OCI-LY3 (cell line): ENCODE data around the gene CCDC150.

Experiments used
- H2AFZ ChIP-seq: fragments of 200-600, 300-600 bp; shearing (Covaris generic); 2 replicates; pipeline ENCODE4 v1.6.0; 2014; ENCODE audit warnings: antibody characterized with exemption, low read depth, low read length
- H3K27ac ChIP-seq: fragments of 200-600, 300-600 bp; sonication (generic); 2 replicates; pipeline ENCODE4 v1.5.1; 2014; ENCODE audit warnings: mild to moderate bottlenecking, low read length, moderate library complexity, mixed read lengths
- H3K27me3 ChIP-seq: fragments of 200-600, 300-600 bp; sonication (generic); 2 replicates; pipeline ENCODE4 v1.6.1; 2014; ENCODE audit warnings: low read depth, low read length, mixed read lengths
- H3K36me3 ChIP-seq: fragments of 200-600, 300-600 bp; sonication (generic); replicated peaks from 2 replicates; pipeline ENCODE3; 2014; ENCODE audit warnings: low read depth, low read length, mixed read lengths
- H3K4me1 ChIP-seq: fragments of 300-600, 200-600 bp; sonication (generic); 2 replicates; pipeline ENCODE4 v1.6.1; 2014; ENCODE audit warnings: low read length, mixed read lengths
- H3K4me2 ChIP-seq: fragments of 200-600, 300-600 bp; sonication (generic); 2 replicates; pipeline ENCODE4 v1.6.1; 2014; ENCODE audit warnings: low read length, mixed read lengths
- H3K4me3 ChIP-seq: fragments of 300-600, 200-600 bp; sonication (generic); 2 replicates; pipeline ENCODE4 v1.5.1; 2014; ENCODE audit warnings: antibody characterized with exemption, mild to moderate bottlenecking, low read length, moderate library complexity
- H3K79me2 ChIP-seq: fragments of 300-600, 200-600 bp; shearing (Covaris generic); 2 replicates; pipeline ENCODE4 v1.6.1; 2014; ENCODE audit warnings: mild to moderate bottlenecking, low read length, mixed read lengths
- H3K9ac ChIP-seq: fragments of 300-600, 200-600 bp; shearing (Covaris generic); 2 replicates; pipeline ENCODE4 v1.6.0; 2014; ENCODE audit warnings: mild to moderate bottlenecking, low read length, moderate library complexity
- H3K9me3 ChIP-seq: fragments of 200-600, 300-600 bp; shearing (Covaris generic); 2 replicates; pipeline ENCODE4 v1.6.1; 2014; ENCODE audit warnings: low read length, mixed read lengths; ENCODE audit not compliant: insufficient read depth
- H4K20me1 ChIP-seq: fragments of 200-600, 300-600 bp; sonication (generic); 2 replicates; pipeline ENCODE4 v1.6.1; 2016; ENCODE audit warnings: low read length, mixed read lengths; ENCODE audit not compliant: insufficient read depth
- CTCF ChIP-seq: fragments of 200-600, 300-600 bp; sonication (generic); IDR thresholded peaks from 2 replicates; pipeline ENCODE4 v1.5.1; 2014; ENCODE audit warnings: antibody characterized with exemption, low read length, low read depth
- EZH2phosphoT487 ChIP-seq: fragments of 200-600 bp; shearing (Covaris generic); IDR thresholded peaks from 2 replicates; pipeline ENCODE4 v1.6.1; 2018; ENCODE audit warnings: antibody characterized with exemption, mixed run types, low read depth

The CCDC150 gene

GRCh38 chr2:196651387-196652094, 12.0 kb downstream of the CCDC150 start:
- Histone ChIP-seq H2AFZ (no peak overlapping the region), H4K20me1 (no peaks in the 10 kb centered on the region), H3K4me3 (no peak overlapping the region), H3K4me2 (no peak overlapping the region), H3K27me3 (no peaks in the 10 kb centered on the region), H3K36me3 (peaks cover 88% of the 10 kb centered on the region), H3K79me2 (peaks cover 45% of the 10 kb centered on the region), H3K9ac (no peak overlapping the region), H3K4me1 (peaks cover 7% of the 10 kb centered on the region; the same call in 1 of the 2 replicates), H3K27ac (no peak overlapping the region), H3K9me3 (peaks cover 37% of the 10 kb centered on the region)
- no peak for TF ChIP-seq CTCF
- TF ChIP-seq EZH2phosphoT487, result no peak

- TF ChIP-seq CTCF (no peak), EZH2phosphoT487 (no peak)
- Histone ChIP-seq H3K79me2 (peaks cover 45% of the 10 kb centered on the region), H3K36me3 (peaks cover 98% of the 10 kb centered on the region)
These were observed 13.4 kb downstream of the CCDC150 start for GRCh38 chr2:196652869-196653268.

GRCh38 chr2:196653843-196654242, 14.3 kb downstream of the CCDC150 start:
- peaks cover 95% of the 10 kb centered on the region for H3K36me3 ChIP-seq

More at GRCh38 chr2:196652869-196653268, 13.4 kb downstream of the CCDC150 start:
- Histone ChIP-seq H2AFZ (no peak overlapping the region), H3K4me3 (no peak overlapping the region), H3K4me1 (peaks cover 7% of the 10 kb centered on the region; the same call in 1 of the 2 replicates), H3K27me3 (no peaks in the 10 kb centered on the region), H4K20me1 (no peaks in the 10 kb centered on the region), H3K27ac (no peak overlapping the region), H3K4me2 (no peak overlapping the region), H3K9me3 (peaks cover 37% of the 10 kb centered on the region), H3K9ac (no peak overlapping the region)

GRCh38 chr2:196655761-196656160, 16.2 kb downstream of the CCDC150 start:
- Histone ChIP-seq H3K27me3 (no peaks in the 10 kb centered on the region), H3K4me3 (no peak overlapping the region), H2AFZ (no peak overlapping the region), H3K27ac (no peak overlapping the region), H3K4me1 (peaks cover 7% of the 10 kb centered on the region; the same call in 1 of the 2 replicates), H3K36me3 (peaks cover 76% of the 10 kb centered on the region), H3K9ac (no peak overlapping the region), H4K20me1 (no peaks in the 10 kb centered on the region), H3K4me2 (no peak overlapping the region), H3K9me3 (peaks cover 28% of the 10 kb centered on the region), H3K79me2 (peaks cover 30% of the 10 kb centered on the region)
- no peak for TF ChIP-seq EZH2phosphoT487
- TF ChIP-seq CTCF, result no peak

More at GRCh38 chr2:196653843-196654242, 14.3 kb downstream of the CCDC150 start:
- Histone ChIP-seq H3K79me2 (peaks cover 45% of the 10 kb centered on the region), H3K27ac (no peak overlapping the region), H3K4me1 (peaks cover 7% of the 10 kb centered on the region; the same call in 1 of the 2 replicates), H3K4me3 (no peak overlapping the region), H4K20me1 (no peaks in the 10 kb centered on the region), H3K27me3 (no peaks in the 10 kb centered on the region), H3K9ac (no peak overlapping the region), H3K4me2 (no peak overlapping the region), H3K9me3 (peaks cover 37% of the 10 kb centered on the region), H2AFZ (no peak overlapping the region)
- no peak for TF ChIP-seq CTCF
- no peak for TF ChIP-seq EZH2phosphoT487
